SK-N-SH (cell line): ENCODE results near the gene FGD4. TPM values are rescaled to one million over a fixed set of nuclear protein-coding genes. Genes with fewer than 3 reads are reported as not detected.

Experiments used
- CTCF ChIA-PET: fragments of 300-600, 350-600 bp; formaldehyde crosslinking; extraction: SDS; loops from one replicate; lab custom pipeline; 2021; lab: Yijun Ruan, JAX
- POLR2A ChIA-PET: fragments of 350-600 bp; sonication (Branson Sonifier 250); formaldehyde crosslinking; extraction: SDS; loops from one replicate; lab custom pipeline; 2020; ENCODE audit warnings: antibody characterized with exemption, inconsistent platforms; lab: Yijun Ruan, JAX
- DNase-seq: peaks from one replicate; pipeline ENCODE4 v3.0.0; 2012
- H2AFZ ChIP-seq: fragments of 200-600 bp; sonication (generic); 2 replicates; pipeline ENCODE4 v1.8.1; 2016; ENCODE audit warnings: antibody characterized with exemption, mild to moderate bottlenecking, low read depth
- H3F3A ChIP-seq: fragments of 200-600 bp; sonication (generic); replicated peaks from 2 replicates; pipeline ENCODE3; 2016; ENCODE audit warnings: antibody characterized with exemption, mild to moderate bottlenecking; ENCODE audit not compliant: insufficient read depth
- H3K27ac ChIP-seq, 2 experiments: fragments of 200-500 bp in 1 of 2; fragments of 200-600 bp in 1 of 2; sonication (Bioruptor generic) in 1 of 2; sonication (generic), shearing (Covaris generic) in 1 of 2; 2 replicates each; pipeline versions ENCODE4 v1.5.1 to v1.6.1; 2014 to 2016; ENCODE audit warnings: low read depth in 2 of 2, inconsistent platforms in 1 of 2, low read length in 1 of 2, mild to moderate bottlenecking in 1 of 2, mixed read lengths in 1 of 2
- H3K27me3 ChIP-seq: fragments of 200-600 bp; sonication (generic), shearing (Covaris generic); 2 replicates; pipeline ENCODE4 v1.6.1; 2016; ENCODE audit warnings: mixed run types; ENCODE audit not compliant: insufficient read depth
- H3K36me3 ChIP-seq, 2 experiments: fragments of 200-500 bp in 1 of 2; fragments of 200-600 bp in 1 of 2; sonication (Bioruptor generic) in 1 of 2; sonication (generic) in 1 of 2; replicated peaks in 1 of 2; 2 replicates each; pipeline versions ENCODE3 to v1.5.1; 2014 to 2016; ENCODE audit warnings: low read length in 1 of 2, mild to moderate bottlenecking in 1 of 2; ENCODE audit not compliant: insufficient read depth in 2 of 2, control insufficient read depth in 1 of 2
- H3K4me1 ChIP-seq, 2 experiments: fragments of 200-500 bp in 1 of 2; fragments of 200-600 bp in 1 of 2; sonication (Bioruptor generic) in 1 of 2; sonication (generic), shearing (Covaris generic) in 1 of 2; 2 replicates each; pipeline versions ENCODE4 v1.5.1 to v1.6.1; 2014 to 2016; ENCODE audit warnings: low read depth in 1 of 2, low read length in 1 of 2, mixed run types in 1 of 2; ENCODE audit not compliant: insufficient read depth in 2 of 2, control insufficient read depth in 1 of 2
- H3K4me2 ChIP-seq: fragments of 200-600 bp; sonication (generic), shearing (Covaris generic); 2 replicates; pipeline ENCODE4 v1.6.1; 2017; ENCODE audit warnings: mixed run types
- H3K4me3 ChIP-seq, 2 experiments: fragments of 200-500 bp in 1 of 2; fragments of 200-600 bp in 1 of 2; sonication (Bioruptor generic) in 1 of 2; sonication (generic), shearing (Covaris generic) in 1 of 2; 2 replicates each; pipeline versions ENCODE4 v1.5.1 to v1.8.1; 2014 to 2016; ENCODE audit warnings: low read depth in 2 of 2, inconsistent platforms in 1 of 2, low read length in 1 of 2, mild to moderate bottlenecking in 1 of 2, mixed read lengths in 1 of 2, moderate library complexity in 1 of 2
- H3K79me2 ChIP-seq: fragments of 200-600 bp; sonication (generic); 2 replicates; pipeline ENCODE4 v1.8.1; 2017; ENCODE audit warnings: mild to moderate bottlenecking; ENCODE audit not compliant: insufficient read depth
- H3K9ac ChIP-seq: fragments of 200-600 bp; sonication (generic); 2 replicates; pipeline ENCODE4 v1.6.1; 2017; ENCODE audit warnings: mixed run types
- H3K9me2 ChIP-seq: fragments of 200-600 bp; sonication (generic); 2 replicates; pipeline ENCODE4 v1.6.1; 2017; ENCODE audit warnings: mixed run types
- H3K9me3 ChIP-seq: fragments of 200-600 bp; sonication (generic); 2 replicates; pipeline ENCODE4 v1.6.1; 2017; ENCODE audit warnings: mixed run types, mild to moderate bottlenecking, moderate library complexity
- H4K20me1 ChIP-seq: fragments of 200-600 bp; sonication (generic); 2 replicates; pipeline ENCODE4 v1.6.1; 2017; ENCODE audit warnings: mild to moderate bottlenecking, mixed run types; ENCODE audit not compliant: insufficient read depth
- CHD2 ChIP-seq: fragments of 150-350 bp; IDR thresholded peaks from 2 replicates; pipeline ENCODE4 v1.6.1; 2018; ENCODE audit warnings: low read length; ENCODE audit not compliant: partially characterized antibody
- EZH2phosphoT487 ChIP-seq: fragments of 200-600 bp; sonication (generic); IDR thresholded peaks from 2 replicates; pipeline ENCODE4 v1.6.1; 2017; ENCODE audit warnings: low read depth, mixed run types, mild to moderate bottlenecking, antibody characterized with exemption, moderate library complexity, borderline replicate concordance
- FOSL2 ChIP-seq: IDR thresholded peaks from 2 replicates; pipeline ENCODE4 v1.4.0; 2012; ENCODE audit warnings: low read depth, mild to moderate bottlenecking, moderate library complexity, borderline replicate concordance
- FOXJ3 ChIP-seq: sonication (generic); formaldehyde crosslinking; IDR thresholded peaks from 2 replicates; pipeline ENCODE4 v1.5.1; 2020; ENCODE audit warnings: mild to moderate bottlenecking, missing genetic modification reagents
- FOXM1 ChIP-seq: IDR thresholded peaks from 2 replicates; pipeline ENCODE4 v1.4.0; 2012; ENCODE audit warnings: low read depth, mild to moderate bottlenecking
- GABPA ChIP-seq: IDR thresholded peaks from 2 replicates; pipeline ENCODE4 v1.4.0; 2012; ENCODE audit warnings: low read depth, mild to moderate bottlenecking
- JUND ChIP-seq: IDR thresholded peaks from 2 replicates; pipeline ENCODE4 v1.4.0; 2012
- NFIC ChIP-seq: IDR thresholded peaks from 2 replicates; pipeline ENCODE4 v1.4.0; 2012; ENCODE audit warnings: borderline replicate concordance
- NRF1 ChIP-seq: IDR thresholded peaks from 2 replicates; pipeline ENCODE4 v1.6.1; 2012; ENCODE audit warnings: low read depth, mild to moderate bottlenecking, low read length
- POLR2AphosphoS5 ChIP-seq: IDR thresholded peaks from 2 replicates; pipeline ENCODE4 v1.6.1; 2012; ENCODE audit warnings: low read depth, low read length
- RAD21 ChIP-seq: IDR thresholded peaks from 2 replicates; pipeline ENCODE4 v1.6.1; 2012; ENCODE audit warnings: mild to moderate bottlenecking, low read length
- RCOR1 ChIP-seq: fragments of 150-350 bp; IDR thresholded peaks from 2 replicates; pipeline ENCODE4 v1.6.1; 2017; ENCODE audit warnings: antibody characterized with exemption, low read length
- RXRA ChIP-seq: IDR thresholded peaks from 2 replicates; pipeline ENCODE4 v1.4.0; 2012; ENCODE audit warnings: low read depth, mild to moderate bottlenecking, borderline replicate concordance
- SMC3 ChIP-seq: IDR thresholded peaks from 2 replicates; pipeline ENCODE4 v1.6.1; 2012; ENCODE audit warnings: low read depth, low read length, improper control_type of control experiment
- TAF1 ChIP-seq: IDR thresholded peaks from 2 replicates; pipeline ENCODE4 v1.6.1; 2012; ENCODE audit warnings: low read depth, mild to moderate bottlenecking, low read length, moderate library complexity, borderline replicate concordance
- TCF12 ChIP-seq: IDR thresholded peaks from 2 replicates; pipeline ENCODE4 v1.4.0; 2012
- TEAD4 ChIP-seq: IDR thresholded peaks from 2 replicates; pipeline ENCODE4 v1.4.0; 2012; ENCODE audit warnings: mild to moderate bottlenecking, borderline replicate concordance; ENCODE audit not compliant: insufficient read depth
- YY1 ChIP-seq: IDR thresholded peaks from 2 replicates; pipeline ENCODE4 v1.4.0; 2012; ENCODE audit warnings: low read depth, mild to moderate bottlenecking
- WGBS: methylation state at CpG from one replicate; pipeline ENCODE4 v1.1.6; 2017; ENCODE audit warnings: low lambda C conversion rate; 5-methylcytosine and 5-hydroxymethylcytosine counted together
- polyA plus RNA-seq, 3 experiments: library from polyadenylated mRNA; depleted of rRNA; stranded (reverse); fragments of >200 nt; gene quantifications; 2 replicates each; pipeline ENCODE4 v1.2.3, GENCODE V29; 2012
- TF ChIP-seq, protein P1 (sequence below): IDR thresholded peaks from 2 replicates; pipeline ENCODE4; 2012
- TF ChIP-seq, protein P2 (sequence below): fragments of 150-350 bp; IDR thresholded peaks from 2 replicates; pipeline ENCODE4 v1.6.1; 2016; ENCODE audit warnings: mild to moderate bottlenecking, low read depth, low read length
- TF ChIP-seq, protein P3 (sequence below): IDR thresholded peaks from 2 replicates; pipeline ENCODE4 v1.4.0; 2012; ENCODE audit warnings: low read depth
- TF ChIP-seq, protein P4 (sequence below): IDR thresholded peaks from 2 replicates; pipeline ENCODE4 v1.4.0; 2012; ENCODE audit warnings: low read depth, borderline replicate concordance

FGD4 gene
- polyA plus RNA-seq, 1 of the 3 experiments (the other 2 are of a cell fraction) = 0.26 TPM

DNA sequence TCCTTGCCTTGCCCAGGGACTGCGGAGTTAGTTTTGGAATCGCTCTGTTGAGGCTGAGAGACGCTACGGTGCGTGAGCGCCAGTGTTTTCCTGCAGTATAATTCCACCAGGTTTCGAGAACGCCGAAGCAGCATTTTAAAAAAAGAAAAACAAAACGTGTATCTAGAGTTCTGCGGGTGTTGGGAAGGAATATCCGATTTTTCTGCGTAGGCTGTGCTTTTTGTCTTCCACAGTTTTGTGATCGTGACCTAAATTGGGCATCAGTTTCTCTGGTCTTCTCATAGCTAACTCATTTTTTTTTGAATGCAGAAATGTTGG is 280.5 kb downstream of the FGD4 start:
- TF ChIP-seq RAD21 (no peak), FOXJ3 (CRISPR knock-in tag) (no peak), JUND (no peak), EZH2phosphoT487 (no peak), YY1 (no peak), RCOR1 (no peak)
- TF ChIP-seq, protein P1, sequence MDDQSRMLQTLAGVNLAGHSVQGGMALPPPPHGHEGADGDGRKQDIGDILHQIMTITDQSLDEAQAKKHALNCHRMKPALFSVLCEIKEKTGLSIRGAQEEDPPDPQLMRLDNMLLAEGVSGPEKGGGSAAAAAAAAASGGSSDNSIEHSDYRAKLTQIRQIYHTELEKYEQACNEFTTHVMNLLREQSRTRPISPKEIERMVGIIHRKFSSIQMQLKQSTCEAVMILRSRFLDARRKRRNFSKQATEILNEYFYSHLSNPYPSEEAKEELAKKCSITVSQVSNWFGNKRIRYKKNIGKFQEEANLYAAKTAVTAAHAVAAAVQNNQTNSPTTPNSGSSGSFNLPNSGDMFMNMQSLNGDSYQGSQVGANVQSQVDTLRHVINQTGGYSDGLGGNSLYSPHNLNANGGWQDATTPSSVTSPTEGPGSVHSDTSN = no peak
- Histone ChIP-seq H3K27me3 (no peaks in the 10 kb centered on the region), H3K4me2 (peak overlapping the region; percentile 74), H3K4me1 (no peaks in the 10 kb centered on the region; a peak in 2 of 4 replicates), H3K27ac (peak overlapping the region; percentile 87 to 92), H4K20me1 (peaks cover 7% of the 10 kb centered on the region), H3K36me3 (no peaks in the 10 kb centered on the region), H3K79me2 (peaks cover 52% of the 10 kb centered on the region), H3F3A (peaks cover 15% of the 10 kb centered on the region), H3K9me2 (no peaks in the 10 kb centered on the region), H3K9me3 (no peaks in the 10 kb centered on the region), H3K4me3 (peak overlapping the region; percentile 69), H3K9ac (peak overlapping the region; percentile 82), H2AFZ (peak overlapping the region; percentile 60; the same call in 1 of the 2 replicates)
- WGBS = under 1% methylated on average over 14 of the region's 14 CpGs
- DNase-seq = no peak
- ChIA-PET POLR2A (interaction anchor here (1.3 kb wide), 1 partner anchor 19 kb away, joined by 9 read pairs; no protein-coding TSS in a partner anchor), CTCF (interaction anchor here (4.2 kb wide), 1 partner anchor 75 kb away, joined by 26 read pairs; the partner anchor contains the start of gene YARS2)

DNA sequence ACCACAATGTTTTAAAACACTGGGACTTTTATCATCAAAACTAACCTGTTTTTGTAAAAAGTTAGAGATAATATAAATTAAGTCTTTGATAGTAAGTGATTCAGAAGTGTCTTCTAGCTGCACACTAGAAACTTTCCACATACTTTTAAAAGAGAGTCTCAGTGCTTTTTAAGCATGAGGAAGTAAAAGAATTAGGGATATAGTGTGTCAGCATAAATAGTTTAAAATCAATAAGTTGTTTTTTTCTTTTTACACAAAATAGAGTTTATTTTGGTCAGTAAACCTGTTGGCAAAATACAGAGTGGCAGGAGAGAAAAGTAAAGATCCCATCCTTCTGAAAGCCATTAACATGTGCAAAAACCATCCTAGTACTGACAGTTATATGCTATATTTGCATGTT is 281.4 kb downstream of the FGD4 start:
- DNase-seq = no peak
- Histone ChIP-seq H3K27me3 (no peaks in the 10 kb centered on the region), H3K9ac (peak overlapping the region; percentile 82; the same call in 1 of the 2 replicates), H3K27ac (peak overlapping the region in 1 of 2 experiments; percentile 92; a peak in 1 of 4 replicates), H3K79me2 (peaks cover 61% of the 10 kb centered on the region), H3K36me3 (peaks cover 0 to 8% of the 10 kb centered on the region in 2 experiments), H3K4me1 (no peaks in the 10 kb centered on the region; a peak in 2 of 4 replicates), H3K9me3 (no peaks in the 10 kb centered on the region), H3K4me2 (peak overlapping the region; percentile 74), H4K20me1 (peaks cover 14% of the 10 kb centered on the region), H3F3A (peaks cover 15% of the 10 kb centered on the region), H3K4me3 (peak overlapping the region; percentile 69; a peak in 3 of 4 replicates), H2AFZ (no peak overlapping the region)
- CTCF ChIA-PET = interaction anchor here (0.7 kb wide), 1 partner anchor 21 kb away, joined by 3 read pairs; no protein-coding TSS in a partner anchor
- no peak for TF ChIP-seq NFIC
- TF ChIP-seq EZH2phosphoT487 = no peak
- TF ChIP-seq, protein P2, sequence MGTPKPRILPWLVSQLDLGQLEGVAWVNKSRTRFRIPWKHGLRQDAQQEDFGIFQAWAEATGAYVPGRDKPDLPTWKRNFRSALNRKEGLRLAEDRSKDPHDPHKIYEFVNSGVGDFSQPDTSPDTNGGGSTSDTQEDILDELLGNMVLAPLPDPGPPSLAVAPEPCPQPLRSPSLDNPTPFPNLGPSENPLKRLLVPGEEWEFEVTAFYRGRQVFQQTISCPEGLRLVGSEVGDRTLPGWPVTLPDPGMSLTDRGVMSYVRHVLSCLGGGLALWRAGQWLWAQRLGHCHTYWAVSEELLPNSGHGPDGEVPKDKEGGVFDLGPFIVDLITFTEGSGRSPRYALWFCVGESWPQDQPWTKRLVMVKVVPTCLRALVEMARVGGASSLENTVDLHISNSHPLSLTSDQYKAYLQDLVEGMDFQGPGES = no peak
- no peak for TF ChIP-seq RAD21
- TF ChIP-seq, protein P1 = no peak
- TF ChIP-seq FOXM1 = no peak
- no peak for TF ChIP-seq TCF12
- no peak for TF ChIP-seq TEAD4
- TF ChIP-seq YY1 = no peak
- TF ChIP-seq, protein P3, sequence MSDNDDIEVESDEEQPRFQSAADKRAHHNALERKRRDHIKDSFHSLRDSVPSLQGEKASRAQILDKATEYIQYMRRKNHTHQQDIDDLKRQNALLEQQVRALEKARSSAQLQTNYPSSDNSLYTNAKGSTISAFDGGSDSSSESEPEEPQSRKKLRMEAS = no peak
- no peak for TF ChIP-seq NRF1
- TF ChIP-seq SMC3 = no peak
- TF ChIP-seq, protein P4, sequence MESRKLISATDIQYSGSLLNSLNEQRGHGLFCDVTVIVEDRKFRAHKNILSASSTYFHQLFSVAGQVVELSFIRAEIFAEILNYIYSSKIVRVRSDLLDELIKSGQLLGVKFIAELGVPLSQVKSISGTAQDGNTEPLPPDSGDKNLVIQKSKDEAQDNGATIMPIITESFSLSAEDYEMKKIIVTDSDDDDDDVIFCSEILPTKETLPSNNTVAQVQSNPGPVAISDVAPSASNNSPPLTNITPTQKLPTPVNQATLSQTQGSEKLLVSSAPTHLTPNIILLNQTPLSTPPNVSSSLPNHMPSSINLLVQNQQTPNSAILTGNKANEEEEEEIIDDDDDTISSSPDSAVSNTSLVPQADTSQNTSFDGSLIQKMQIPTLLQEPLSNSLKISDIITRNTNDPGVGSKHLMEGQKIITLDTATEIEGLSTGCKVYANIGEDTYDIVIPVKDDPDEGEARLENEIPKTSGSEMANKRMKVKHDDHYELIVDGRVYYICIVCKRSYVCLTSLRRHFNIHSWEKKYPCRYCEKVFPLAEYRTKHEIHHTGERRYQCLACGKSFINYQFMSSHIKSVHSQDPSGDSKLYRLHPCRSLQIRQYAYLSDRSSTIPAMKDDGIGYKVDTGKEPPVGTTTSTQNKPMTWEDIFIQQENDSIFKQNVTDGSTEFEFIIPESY = no peak
- TF ChIP-seq POLR2AphosphoS5 = no peak
- TF ChIP-seq TAF1 = no peak
- TF ChIP-seq CHD2 = no peak
- no peak for TF ChIP-seq RXRA
- TF ChIP-seq GABPA = no peak
- no peak for TF ChIP-seq FOSL2
- TF ChIP-seq, all 33 proteins: peak for 0
- POLR2A ChIA-PET = no interaction called here
- H3K9me2 ChIP-seq = no peaks in the 10 kb centered on the region
